Measurements from ENCODE around the gene FAM174C.

DNA sequence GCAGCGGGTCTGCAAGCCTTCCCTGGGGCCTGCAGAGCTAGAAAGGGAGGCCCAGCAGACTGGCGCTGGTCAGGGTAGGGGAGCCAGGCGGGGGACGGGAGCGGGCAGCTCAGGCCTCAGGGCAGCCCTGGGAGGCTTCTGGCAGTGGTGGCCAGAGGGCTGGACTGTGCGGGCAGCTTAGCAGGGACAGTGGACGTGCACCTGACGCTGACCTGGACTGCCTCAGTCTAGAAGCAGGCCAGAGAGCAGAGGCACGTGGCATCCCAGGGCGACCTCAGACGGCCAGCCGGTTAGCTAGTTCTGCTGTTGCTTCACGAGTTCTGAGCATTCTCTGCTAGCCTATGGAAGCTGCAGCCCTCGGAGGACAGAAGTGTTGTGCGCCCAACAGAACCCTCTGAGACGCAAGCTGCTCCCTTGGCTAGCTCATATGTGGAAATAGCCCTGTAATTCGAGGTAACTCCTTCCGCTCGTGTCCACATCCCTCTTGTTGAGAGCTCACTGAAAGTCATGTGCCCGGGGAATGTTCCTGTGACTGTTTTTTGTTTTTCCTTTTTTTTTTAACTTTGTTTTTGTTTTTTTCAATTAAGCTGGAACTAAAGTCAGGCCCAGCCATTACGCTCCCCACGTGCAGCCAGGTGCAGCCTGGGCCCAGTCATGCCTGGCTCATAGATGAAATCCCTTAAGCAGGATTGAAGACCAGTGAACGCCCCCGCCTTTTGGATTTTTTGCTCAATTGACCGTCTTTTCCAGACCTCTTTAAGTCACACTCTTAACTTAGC lies 1.9 kb upstream of the FAM174C start:
- TF ChIP-seq, protein P1, sequence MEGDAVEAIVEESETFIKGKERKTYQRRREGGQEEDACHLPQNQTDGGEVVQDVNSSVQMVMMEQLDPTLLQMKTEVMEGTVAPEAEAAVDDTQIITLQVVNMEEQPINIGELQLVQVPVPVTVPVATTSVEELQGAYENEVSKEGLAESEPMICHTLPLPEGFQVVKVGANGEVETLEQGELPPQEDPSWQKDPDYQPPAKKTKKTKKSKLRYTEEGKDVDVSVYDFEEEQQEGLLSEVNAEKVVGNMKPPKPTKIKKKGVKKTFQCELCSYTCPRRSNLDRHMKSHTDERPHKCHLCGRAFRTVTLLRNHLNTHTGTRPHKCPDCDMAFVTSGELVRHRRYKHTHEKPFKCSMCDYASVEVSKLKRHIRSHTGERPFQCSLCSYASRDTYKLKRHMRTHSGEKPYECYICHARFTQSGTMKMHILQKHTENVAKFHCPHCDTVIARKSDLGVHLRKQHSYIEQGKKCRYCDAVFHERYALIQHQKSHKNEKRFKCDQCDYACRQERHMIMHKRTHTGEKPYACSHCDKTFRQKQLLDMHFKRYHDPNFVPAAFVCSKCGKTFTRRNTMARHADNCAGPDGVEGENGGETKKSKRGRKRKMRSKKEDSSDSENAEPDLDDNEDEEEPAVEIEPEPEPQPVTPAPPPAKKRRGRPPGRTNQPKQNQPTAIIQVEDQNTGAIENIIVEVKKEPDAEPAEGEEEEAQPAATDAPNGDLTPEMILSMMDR (IDR thresholded peaks at IDR 0.05): no peak
- no peak for TF ChIP-seq POLR2A (IDR thresholded peaks at IDR 0.05)

Data from vagina (tissue), 2 donors.